PC-9 (cell line): Measurements from ENCODE around the gene USP34. TPM values are rescaled to one million over a fixed set of nuclear protein-coding genes. Genes with fewer than 3 reads are reported as not detected.

Experiments
- BruUV-seq: library from RNA; stranded (reverse); fragments of 400-500 nt; replicated peaks from 2 replicates; lab custom pipeline; 2021; lab: Mats Ljungman, UMichigan
- CTCF ChIA-PET: fragments of 300-600 bp; sonication (Branson Sonifier 250); formaldehyde crosslinking; loops from one replicate; lab custom pipeline; 2022; ENCODE audit warnings: antibody characterized with exemption; lab: Charles Lee
- POLR2A ChIA-PET: fragments of 300-600 bp; sonication (Branson Sonifier 250); formaldehyde crosslinking; loops from one replicate; lab custom pipeline; 2022; ENCODE audit warnings: antibody characterized with exemption; ENCODE audit not compliant: unreplicated experiment; lab: Charles Lee
- DNase-seq, 2 experiments: peaks; one replicate each; pipeline versions ENCODE4 v3.0.0 to v3.0.0-alpha.2; 2015 to 2022; ENCODE audit warnings: mixed read lengths in 1 of 2
- H2AFZ ChIP-seq: fragments of 200-600 bp; sonication (generic); 2 replicates; pipeline ENCODE4 v1.8.1; 2017; ENCODE audit warnings: antibody characterized with exemption
- H3F3A ChIP-seq: fragments of 200-600 bp; sonication (generic); 2 replicates; pipeline ENCODE4 v1.8.1; 2017; ENCODE audit warnings: antibody characterized with exemption, mild to moderate bottlenecking, low read depth; ENCODE audit not compliant: insufficient read depth
- H3K27ac ChIP-seq: fragments of 200-600 bp; sonication (generic); 2 replicates; pipeline ENCODE4 v1.6.1; 2016; ENCODE audit warnings: mixed run types
- H3K27me3 ChIP-seq: fragments of 200-600 bp; sonication (generic); 2 replicates; pipeline ENCODE4 v1.6.1; 2016; ENCODE audit warnings: low read depth, mixed run types; ENCODE audit not compliant: insufficient read depth
- H3K36me3 ChIP-seq: fragments of 200-600 bp; sonication (generic); 2 replicates; pipeline ENCODE4 v1.6.1; 2016; ENCODE audit warnings: low read depth, mixed run types
- H3K4me1 ChIP-seq: fragments of 200-600 bp; sonication (generic); replicated peaks from 2 replicates; pipeline ENCODE4 v1.6.1; 2016; ENCODE audit warnings: mixed run types; ENCODE audit not compliant: insufficient read depth
- H3K4me2 ChIP-seq: fragments of 200-600 bp; sonication (generic); 2 replicates; pipeline ENCODE4 v1.6.1; 2017; ENCODE audit warnings: mixed run types
- H3K4me3 ChIP-seq: fragments of 200-600 bp; sonication (generic); 2 replicates; pipeline ENCODE4 v1.6.1; 2016; ENCODE audit warnings: mixed run types
- H3K79me2 ChIP-seq: fragments of 200-600 bp; sonication (generic); 2 replicates; pipeline ENCODE4 v1.6.1; 2017; ENCODE audit warnings: low read depth, mixed run types
- H3K9me2 ChIP-seq: fragments of 200-600 bp; sonication (generic); 2 replicates; pipeline ENCODE4 v1.8.1; 2017; ENCODE audit warnings: mild to moderate bottlenecking; ENCODE audit not compliant: insufficient read depth
- H3K9me3 ChIP-seq: fragments of 200-600 bp; sonication (generic); 2 replicates; pipeline ENCODE4 v1.8.1; 2016; ENCODE audit warnings: low read depth; ENCODE audit not compliant: insufficient read depth
- H4K20me1 ChIP-seq: fragments of 200-600 bp; sonication (generic); 2 replicates; pipeline ENCODE4 v1.8.1; 2017; ENCODE audit not compliant: insufficient read depth
- CTCF ChIP-seq: fragments of 200-600 bp; sonication (generic); conservative IDR thresholded peaks from 2 replicates; pipeline ENCODE4 v1.6.1; 2017; ENCODE audit warnings: mixed run types, antibody characterized with exemption, mild to moderate bottlenecking, moderate library complexity
- EZH2 ChIP-seq: fragments of 200-600 bp; sonication (generic); IDR thresholded peaks from 2 replicates; pipeline ENCODE4 v1.8.0; 2017; ENCODE audit warnings: antibody characterized with exemption, low read depth
- intact Hi-C: fragments of 100-400 bp; cut with micrococcal nuclease; formaldehyde crosslinking; loops from one replicate; pipeline ENCODE4 v1.10.0; 2022; ENCODE audit not compliant: unreplicated experiment
- total RNA-seq: library from RNA; stranded (reverse); gene quantifications from 2 replicates; pipeline ENCODE4 v1.2.3, GENCODE V29; 2021

USP34 gene
- total RNA-seq, 1 experiment from 2014 or later: 120 TPM

DNA sequence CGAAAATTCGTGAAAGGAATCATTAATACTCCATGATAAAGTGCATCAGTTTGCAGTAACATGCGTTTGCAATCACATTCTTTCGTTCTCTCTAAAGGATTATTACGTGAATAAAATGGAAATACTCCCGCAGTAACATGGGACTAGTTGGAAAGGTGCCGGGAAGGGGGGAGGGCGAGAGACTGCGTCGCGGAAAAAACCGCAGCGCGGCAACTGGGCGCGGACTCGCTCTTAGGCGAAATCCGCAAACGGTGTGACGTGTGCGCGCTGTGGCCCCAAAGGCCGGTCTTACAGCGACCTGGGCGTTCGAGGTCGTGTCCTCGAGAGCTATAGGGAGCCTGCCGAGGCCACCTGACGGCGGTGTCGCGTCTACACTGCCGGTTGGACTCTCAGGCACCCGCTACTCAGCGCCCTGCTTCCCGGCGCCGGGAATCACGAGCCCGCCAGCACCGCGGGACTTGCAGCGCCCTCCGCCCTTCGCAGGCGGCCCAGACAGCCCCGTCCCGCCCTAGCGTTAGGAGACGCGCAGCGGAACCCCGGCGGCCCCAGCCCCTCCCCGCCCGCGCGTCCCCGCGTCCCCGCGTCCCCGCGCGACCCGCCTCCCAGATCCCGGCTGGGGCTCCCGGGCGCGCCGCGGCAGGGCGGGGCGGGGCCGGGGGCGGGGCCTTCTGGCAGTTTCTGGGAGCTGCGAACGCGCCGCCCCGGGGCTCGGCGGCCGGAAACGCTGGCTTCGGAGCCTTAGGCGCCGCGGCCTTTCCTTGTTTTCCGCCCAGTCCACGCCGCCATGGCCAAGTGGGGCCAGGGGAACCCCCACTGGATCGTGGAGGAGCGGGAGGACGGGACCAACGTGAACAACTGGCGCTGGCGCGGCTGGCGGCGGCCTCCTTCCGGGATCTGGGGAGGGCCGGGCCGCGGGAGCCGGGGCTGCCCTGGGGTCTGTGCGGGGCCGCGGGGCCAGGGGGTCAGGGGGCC lies 293.8 kb downstream of the USP34 start:
- H3K79me2 ChIP-seq: peaks cover 34% of the 10 kb centered on the region
- peaks cover 27% of the 10 kb centered on the region for H3K36me3 ChIP-seq
- no TSS peak for BruUV-seq
- CTCF ChIA-PET: no interaction called here
- H3K27ac ChIP-seq: peak overlapping the region; percentile 89
- H2AFZ ChIP-seq: peak overlapping the region; percentile 93
- H3F3A ChIP-seq: no peaks in the 10 kb centered on the region
- POLR2A ChIA-PET: interaction anchor here (0.5 to 1.3 kb wide), 7 partner anchors 28 to 1367 kb away, joined by 3 to 7 read pairs (median 3); no protein-coding TSS in a partner anchor
- intact Hi-C loops: loop anchor here (2.0 to 10.0 kb wide), 2 partner anchors 32 to 162 kb away; partner anchors contain the start of genes PEX13 and PUS10
- no peaks in the 10 kb centered on the region for H3K9me2 ChIP-seq
- peaks cover 29% of the 10 kb centered on the region for H3K4me1 ChIP-seq
- no peaks in the 10 kb centered on the region for H3K9me3 ChIP-seq
- H3K4me3 ChIP-seq: peak overlapping the region; percentile 62
- H3K4me2 ChIP-seq: peak overlapping the region; percentile 97
- DNase-seq: peak; percentile 81 to 99
- TF ChIP-seq CTCF (no peak; the same call in 1 of the 2 replicates), EZH2 (no peak)
- 0 out of 2 replicates have a peak, but pooled peaks cover 4% of the 10 kb centered on the region for H4K20me1 ChIP-seq
- no peaks in the 10 kb centered on the region for H3K27me3 ChIP-seq

GRCh38 chr2:61175036-61175435 lies 295.9 kb downstream of the USP34 start:
- ChIA-PET POLR2A (interaction anchor here (0.6 kb wide), 2 partner anchors 30 to 118 kb away, joined by 3 to 7 read pairs; no protein-coding TSS in a partner anchor), CTCF (no interaction called here)
- no peak for TF ChIP-seq EZH2
- TF ChIP-seq CTCF: no peak
- Histone ChIP-seq H3K4me3 (no peak overlapping the region), H4K20me1 (no peaks in the 10 kb centered on the region), H3K4me2 (no peak overlapping the region), H2AFZ (no peak overlapping the region), H3K9me2 (no peaks in the 10 kb centered on the region), H3K27ac (no peak overlapping the region), H3K36me3 (peaks cover 13% of the 10 kb centered on the region), H3K79me2 (peaks cover 26% of the 10 kb centered on the region), H3F3A (no peaks in the 10 kb centered on the region), H3K9me3 (no peaks in the 10 kb centered on the region), H3K4me1 (peaks cover 26% of the 10 kb centered on the region), H3K27me3 (no peaks in the 10 kb centered on the region)
- intact Hi-C loops: loop anchor here (10.0 kb wide), 1 partner anchor 160 kb away; the partner anchor contains the start of genes PEX13 and PUS10
- no peak for DNase-seq
- no TSS peak for BruUV-seq

DNA sequence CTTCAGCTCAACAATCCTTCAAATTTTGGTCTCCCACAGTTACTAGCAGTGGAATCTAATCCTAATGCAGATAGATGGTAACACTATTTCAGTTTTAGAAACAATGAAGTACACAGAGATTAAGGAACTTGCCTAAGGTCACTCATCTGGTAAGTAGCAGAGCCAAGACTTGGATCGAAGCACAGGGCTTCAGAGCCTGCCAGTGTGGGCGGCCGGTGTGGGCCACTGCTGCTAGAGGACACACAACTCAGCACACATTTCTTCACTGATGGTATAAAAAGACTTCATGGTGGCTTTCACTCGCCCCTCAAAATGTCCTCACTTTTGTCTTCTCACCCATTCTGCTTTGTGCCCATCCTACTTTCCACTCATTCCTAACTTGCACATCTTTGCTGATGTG lies 297.8 kb downstream of the USP34 start:
- intact Hi-C loops: loop anchor here (10.0 kb wide), 1 partner anchor 158 kb away; the partner anchor contains the start of genes PEX13 and PUS10
- Histone ChIP-seq H3K9me2 (no peaks in the 10 kb centered on the region), H3K9me3 (no peaks in the 10 kb centered on the region), H3K4me1 (peaks cover 7% of the 10 kb centered on the region), H2AFZ (no peak overlapping the region), H3K4me3 (no peak overlapping the region), H3F3A (no peaks in the 10 kb centered on the region), H3K79me2 (peaks cover 7% of the 10 kb centered on the region), H3K4me2 (no peak overlapping the region), H4K20me1 (no peaks in the 10 kb centered on the region), H3K36me3 (no peaks in the 10 kb centered on the region), H3K27ac (no peak overlapping the region), H3K27me3 (no peaks in the 10 kb centered on the region)
- TF ChIP-seq CTCF (no peak), EZH2 (no peak)
- BruUV-seq: no TSS peak
- DNase-seq: no peak
- CTCF ChIA-PET: no interaction called here
- POLR2A ChIA-PET: interaction anchor here (0.5 kb wide), 1 partner anchor 374 kb away, joined by 4 read pairs; no protein-coding TSS in a partner anchor
